Panc1 (cell line): ENCODE data around the gene KMT2D. TPM values are rescaled to one million over a fixed set of nuclear protein-coding genes. Genes with fewer than 3 reads are reported as not detected.

Source experiments
- ATAC-seq: fragments of 200-7000 bp; cut with Tn5 transposase; 2 replicates; pipeline ENCODE4 v1.9.1; 2020; ENCODE audit warnings: mild to moderate bottlenecking, moderate library complexity
- BruUV-seq: library from RNA; stranded (reverse); fragments of 400-500 nt; replicated peaks from 2 replicates; lab custom pipeline; 2021; lab: Mats Ljungman, UMichigan
- CTCF ChIA-PET: fragments of 300-600 bp; sonication (Branson Sonifier 250); formaldehyde crosslinking; loops from one replicate; lab custom pipeline; 2022; ENCODE audit warnings: antibody characterized with exemption; lab: Charles Lee
- POLR2A ChIA-PET: fragments of 300-600 bp; sonication (Branson Sonifier 250); formaldehyde crosslinking; loops from one replicate; lab custom pipeline; 2022; ENCODE audit warnings: antibody characterized with exemption; lab: Charles Lee
- DNase-seq: peaks from one replicate; pipeline ENCODE4 v3.0.0-alpha.2; 2010; ENCODE audit warnings: low read depth, low spot score
- H3K27ac ChIP-seq: 2 replicates; pipeline ENCODE4 v1.5.1; 2011; ENCODE audit warnings: mild to moderate bottlenecking, low read length, inconsistent platforms
- H3K27me3 ChIP-seq: fragments of 200-500 bp; sonication (Bioruptor generic); 2 replicates; pipeline ENCODE4 v1.6.0; 2014; ENCODE audit warnings: low read length, inconsistent platforms; ENCODE audit not compliant: control insufficient read depth, insufficient read depth
- H3K36me3 ChIP-seq: fragments of 200-500 bp; sonication (Bioruptor generic); 2 replicates; pipeline ENCODE4 v1.5.1; 2014; ENCODE audit warnings: inconsistent platforms, mild to moderate bottlenecking, low read length, moderate library complexity; ENCODE audit not compliant: control insufficient read depth, insufficient read depth
- H3K4me1 ChIP-seq: 2 replicates; pipeline ENCODE4 v1.5.1; 2011; ENCODE audit warnings: inconsistent platforms, mild to moderate bottlenecking, low read length, moderate library complexity; ENCODE audit not compliant: control insufficient read depth, insufficient read depth
- H3K4me3 ChIP-seq, 2 experiments: 2 replicates each; pipeline ENCODE4 v1.5.1; 2011 to 2012; ENCODE audit warnings: low read depth in 2 of 2, low read length in 2 of 2, mild to moderate bottlenecking in 2 of 2, inconsistent platforms in 1 of 2, moderate library complexity in 1 of 2
- H3K9me3 ChIP-seq: fragments of 200-500 bp; sonication (Bioruptor generic); 2 replicates; pipeline ENCODE4 v1.5.1; 2014; ENCODE audit warnings: low read depth, mild to moderate bottlenecking, inconsistent platforms, low read length, moderate library complexity; ENCODE audit not compliant: control insufficient read depth, insufficient read depth
- CTCF ChIP-seq: fragments of 450-650 bp; IDR thresholded peaks from 2 replicates; pipeline ENCODE4 v1.5.1; 2017; ENCODE audit warnings: mild to moderate bottlenecking
- POLR2AphosphoS5 ChIP-seq: IDR thresholded peaks from 2 replicates; pipeline ENCODE4 v1.6.1; 2012; ENCODE audit warnings: mild to moderate bottlenecking, low read depth, low read length, moderate library complexity
- REST ChIP-seq, 2 experiments: IDR thresholded peaks; 2 replicates each; pipeline ENCODE4 v1.6.1; 2011 to 2012; ENCODE audit warnings: low read depth in 2 of 2, control low read depth in 1 of 2, low read length in 1 of 2, mild to moderate bottlenecking in 1 of 2, moderate library complexity in 1 of 2; ENCODE audit not compliant: insufficient read depth in 1 of 2
- SIN3A ChIP-seq: IDR thresholded peaks from 2 replicates; pipeline ENCODE4 v1.6.1; 2012; ENCODE audit warnings: low read depth, mild to moderate bottlenecking, low read length, moderate library complexity, borderline replicate concordance; ENCODE audit not compliant: insufficient read depth
- TCF7L2 ChIP-seq: IDR thresholded peaks from 2 replicates; pipeline ENCODE4 v1.6.1; 2011; ENCODE audit warnings: mild to moderate bottlenecking, low read depth, low read length, inconsistent platforms
- in situ Hi-C: cut with HindIII; loops from 2 replicates; pipeline ENCODE4 v1.10.0; 2016; ENCODE audit warnings: low sequenced_read_pairs, low pct_unique_long_range_greater_than_20kb
- intact Hi-C: fragments of 100-400 bp; cut with micrococcal nuclease; formaldehyde crosslinking; loops from one replicate; pipeline ENCODE4 v1.10.0; 2022; ENCODE audit not compliant: unreplicated experiment
- total RNA-seq: library from RNA; stranded (reverse); gene quantifications from one replicate; pipeline ENCODE4 v1.2.1, GENCODE V29; 2021; ENCODE audit not compliant: unreplicated experiment

KMT2D gene
- total RNA-seq, 1 experiment from 2014 or later: 64.7 TPM

- no peak for DNase-seq
- intact Hi-C loops: no loop called here
- in situ Hi-C loops: no loop called here
- Histone ChIP-seq H3K36me3 (no peaks in the 10 kb centered on the region), H3K27me3 (no peaks in the 10 kb centered on the region), H3K4me1 (no peaks in the 10 kb centered on the region), H3K9me3 (no peaks in the 10 kb centered on the region), H3K4me3 (no peak overlapping the region), H3K27ac (no peak overlapping the region)
- no peak for ATAC-seq
- BruUV-seq: no TSS peak
- ChIA-PET CTCF (interaction anchor here (1.2 kb wide), 1 partner anchor 9 kb away, joined by 3 read pairs; no protein-coding TSS in a partner anchor), POLR2A (no interaction called here)
- no peak for TF ChIP-seq SIN3A
- no peak for TF ChIP-seq CTCF
- TF ChIP-seq REST (IDR thresholded peaks at IDR 0.05; ENCODE audit: insufficient read depth in 1 of 2, low read depth in 2 of 2, low read length in 1 of 2): no peak
- no peak for TF ChIP-seq POLR2AphosphoS5
- no peak for TF ChIP-seq TCF7L2
These were observed 19.2 kb upstream of the KMT2D start for GRCh38 chr12:49079793-49080192.

GRCh38 chr12:49070971-49071370, 10.4 kb upstream of the KMT2D start:
- no peaks in the 10 kb centered on the region for H3K9me3 ChIP-seq
- no peak overlapping the region for H3K27ac ChIP-seq
- no TSS peak for BruUV-seq
- H3K4me3 ChIP-seq: no peak overlapping the region
- ChIA-PET CTCF (no interaction called here), POLR2A (interaction anchor here (0.7 kb wide), 1 partner anchor 1165 kb away, joined by 3 read pairs; no protein-coding TSS in a partner anchor)
- intact Hi-C loops (no loop called here), in situ Hi-C loops (no loop called here)
- DNase-seq: no peak
- no peak for ATAC-seq
- no peaks in the 10 kb centered on the region for H3K27me3 ChIP-seq
- peaks cover 8% of the 10 kb centered on the region for H3K4me1 ChIP-seq
- no peak for TF ChIP-seq REST (IDR thresholded peaks at IDR 0.05; ENCODE audit: insufficient read depth in 1 of 2, low read depth in 2 of 2, low read length in 1 of 2)
- no peak for TF ChIP-seq POLR2AphosphoS5
- no peak for TF ChIP-seq CTCF
- TF ChIP-seq SIN3A: no peak
- no peak for TF ChIP-seq TCF7L2
- H3K36me3 ChIP-seq: no peaks in the 10 kb centered on the region
